ENCODE data around the gene MEG3. TPM values are rescaled to one million over a fixed set of nuclear protein-coding genes. Genes with fewer than 3 reads are reported as not detected.

Gene MEG3
- total RNA-seq, 2 experiments from 2014 or later: not detected

- ChIA-PET POLR2A (no interaction called here), CTCF (no interaction called here)
- Mint-ChIP-seq H3K9me3 (no peaks in the 10 kb centered on the region), H3K4me1 (ENCODE audit: low read depth) (no peaks in the 10 kb centered on the region), H3K4me3 (no peak overlapping the region), H3K27ac (no peak overlapping the region), H3K27me3 (peaks cover 4% of the 10 kb centered on the region), H3K36me3 (no peaks in the 10 kb centered on the region)
- no peak for DNase-seq
- intact Hi-C loops (cut with micrococcal nuclease): no loop called here
Observed at GRCh38 chr14:100873096-100873482, 47.2 kb downstream of the MEG3 start.

DNA sequence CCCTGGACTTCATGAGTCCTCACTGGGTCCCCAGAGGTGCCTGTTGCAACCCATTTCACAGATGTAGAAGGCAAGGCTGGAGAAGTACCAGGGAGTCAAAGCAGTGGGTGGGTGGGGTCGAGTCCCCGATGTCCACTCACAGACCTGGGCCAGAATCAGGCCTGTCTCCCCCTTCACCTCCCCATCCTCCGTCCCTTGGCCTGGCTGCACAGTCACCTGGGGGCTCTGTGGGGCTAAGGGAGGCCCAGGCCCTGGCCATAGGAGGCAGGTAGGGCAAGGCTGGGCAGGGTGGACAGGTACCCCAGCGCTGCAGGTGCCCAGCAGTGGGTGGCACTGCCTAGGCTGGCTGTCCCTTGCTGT lies 48.1 kb downstream of the MEG3 start:
- no peak for DNase-seq
- no peak overlapping the region for H3K27ac Mint-ChIP-seq
- ChIA-PET CTCF (no interaction called here), POLR2A (no interaction called here)
- peaks cover 10% of the 10 kb centered on the region for H3K27me3 Mint-ChIP-seq
- H3K4me1 Mint-ChIP-seq (ENCODE audit: low read depth): no peaks in the 10 kb centered on the region
- no peaks in the 10 kb centered on the region for H3K36me3 Mint-ChIP-seq
- H3K4me3 Mint-ChIP-seq: no peak overlapping the region
- intact Hi-C loops (cut with micrococcal nuclease): no loop called here
- H3K9me3 Mint-ChIP-seq: no peaks in the 10 kb centered on the region

DNA sequence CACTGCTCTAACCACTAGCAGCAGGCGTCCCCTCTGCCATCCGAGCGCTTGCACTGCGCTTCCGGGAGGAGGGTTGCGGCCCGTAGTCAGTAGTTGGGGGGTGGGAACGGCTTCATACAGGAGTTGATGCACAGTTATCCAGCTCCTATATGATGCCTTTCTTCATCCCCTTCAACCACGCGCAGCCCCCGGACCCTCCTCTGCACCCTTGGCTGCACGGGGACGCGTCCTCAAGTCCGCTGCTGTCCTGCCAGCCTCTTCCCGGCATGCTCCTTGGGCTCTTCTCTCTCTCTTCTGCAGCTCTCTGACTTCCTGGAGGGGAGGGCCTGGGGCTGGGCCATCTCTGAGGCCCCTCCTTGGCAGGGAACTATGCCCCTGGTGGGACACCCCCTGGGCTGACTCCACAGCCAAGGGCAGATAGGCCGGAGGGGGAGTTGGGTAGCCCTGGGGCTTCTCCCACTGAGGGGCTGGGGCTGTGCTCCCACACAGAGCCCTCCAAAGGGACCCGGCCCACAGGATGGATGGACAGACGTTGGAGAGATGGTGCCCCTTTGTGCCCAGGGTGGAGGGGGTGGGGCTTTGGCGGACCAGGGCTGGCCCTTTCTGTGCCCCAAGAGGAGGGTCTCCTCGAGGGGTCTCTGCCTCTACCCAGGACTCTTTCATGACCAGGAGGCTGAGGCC lies 48.6 kb downstream of the MEG3 start:
- Mint-ChIP-seq H3K4me1 (ENCODE audit: low read depth) (no peaks in the 10 kb centered on the region), H3K9me3 (no peaks in the 10 kb centered on the region), H3K27ac (no peak overlapping the region), H3K27me3 (peaks cover 10% of the 10 kb centered on the region), H3K36me3 (no peaks in the 10 kb centered on the region), H3K4me3 (no peak overlapping the region)
- CTCF ChIA-PET: no interaction called here
- no peak for DNase-seq
- intact Hi-C loops (cut with micrococcal nuclease): no loop called here
- POLR2A ChIA-PET: no interaction called here

DNA sequence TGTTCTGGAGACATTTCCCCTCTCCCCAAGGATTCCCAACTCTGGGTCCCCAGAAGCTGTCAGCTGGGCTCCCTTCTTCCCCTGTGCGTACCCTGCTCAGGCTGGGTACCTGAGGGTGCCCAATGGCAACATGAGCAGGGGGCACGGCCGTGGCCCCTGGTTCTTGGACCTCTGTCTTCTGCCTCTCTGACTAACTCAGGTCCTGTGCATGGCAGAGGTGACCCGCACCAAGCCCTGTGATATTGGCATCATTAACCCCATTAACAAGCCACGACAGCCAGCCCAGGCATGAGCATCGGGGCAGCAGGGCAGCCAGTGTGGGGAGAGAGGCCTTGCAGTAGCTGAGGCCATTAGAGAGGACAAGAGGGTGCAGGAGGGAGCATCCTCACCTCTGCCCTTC lies 49.2 kb downstream of the MEG3 start:
- Mint-ChIP-seq H3K4me1 (ENCODE audit: low read depth) (no peaks in the 10 kb centered on the region), H3K4me3 (no peak overlapping the region)
- POLR2A ChIA-PET: no interaction called here

GRCh38 chr14:100875861-100876590 lies 50.1 kb downstream of the MEG3 start:
- ChIA-PET POLR2A (no interaction called here), CTCF (no interaction called here)
- DNase-seq: no peak
- no peaks in the 10 kb centered on the region for H3K4me1 Mint-ChIP-seq (ENCODE audit: low read depth)
- intact Hi-C loops (cut with micrococcal nuclease): no loop called here
- H3K36me3 Mint-ChIP-seq: no peaks in the 10 kb centered on the region
- H3K9me3 Mint-ChIP-seq: no peaks in the 10 kb centered on the region
- H3K4me3 Mint-ChIP-seq: no peak overlapping the region
- peaks cover 11% of the 10 kb centered on the region for H3K27me3 Mint-ChIP-seq
- H3K27ac Mint-ChIP-seq: no peak overlapping the region

More for the DNA sequence above, 49.2 kb downstream of the MEG3 start:
- Mint-ChIP-seq H3K36me3 (no peaks in the 10 kb centered on the region), H3K27me3 (peaks cover 10% of the 10 kb centered on the region), H3K27ac (no peak overlapping the region), H3K9me3 (no peaks in the 10 kb centered on the region)
- CTCF ChIA-PET: no interaction called here
- intact Hi-C loops (cut with micrococcal nuclease): no loop called here
- no peak for DNase-seq

DNA sequence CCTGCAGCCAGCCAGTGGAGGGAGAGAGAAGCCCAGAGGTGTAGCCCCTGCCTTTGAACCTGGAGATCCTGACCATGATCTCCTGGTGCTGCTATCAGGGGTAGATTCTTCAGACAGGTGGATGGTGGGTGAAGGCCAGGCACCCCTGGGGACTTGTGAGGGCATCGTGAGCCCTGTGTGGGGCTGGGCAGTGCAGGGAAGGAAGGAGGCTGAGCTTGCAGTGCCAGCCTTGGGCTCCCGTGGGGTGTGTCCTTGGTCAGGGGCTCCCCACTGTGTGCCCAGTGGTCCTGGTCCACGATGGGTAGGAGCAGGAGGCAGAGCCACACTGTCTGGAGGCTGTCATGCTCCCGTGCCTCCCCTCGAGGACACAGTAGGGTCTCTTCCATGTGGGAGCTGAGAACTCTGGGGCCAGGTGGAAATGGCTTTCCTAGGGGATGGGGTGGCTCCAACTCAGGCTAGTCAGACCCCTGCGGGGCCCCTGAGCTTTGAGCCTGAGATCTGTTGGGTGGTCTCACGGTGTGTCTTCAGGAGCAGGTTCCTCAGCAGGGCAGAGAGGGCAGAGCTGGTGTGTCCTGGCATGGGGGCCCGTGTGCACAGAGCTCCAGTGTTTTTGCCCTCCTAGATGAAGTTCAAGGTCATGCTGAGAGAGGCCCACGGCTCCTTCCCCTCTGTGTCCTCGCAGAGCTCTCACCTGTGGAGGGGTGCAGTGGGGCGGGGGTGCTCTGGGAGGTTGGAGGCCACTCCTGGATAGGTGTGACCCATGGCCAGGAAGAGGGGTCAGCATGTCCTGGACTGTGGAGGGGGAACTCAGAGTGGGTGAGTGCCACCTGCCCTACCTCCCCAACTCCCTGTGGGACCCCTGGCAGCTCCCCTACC lies 52.6 kb downstream of the MEG3 start:
- ChIA-PET CTCF (no interaction called here), POLR2A (no interaction called here)
- DNase-seq: no peak
- Mint-ChIP-seq H3K27me3 (peaks cover 11% of the 10 kb centered on the region), H3K4me3 (no peak overlapping the region), H3K4me1 (ENCODE audit: low read depth) (no peaks in the 10 kb centered on the region), H3K36me3 (no peaks in the 10 kb centered on the region), H3K27ac (no peak overlapping the region), H3K9me3 (no peaks in the 10 kb centered on the region)
- intact Hi-C loops (cut with micrococcal nuclease): no loop called here

- CTCF ChIA-PET: no interaction called here
- Mint-ChIP-seq H3K9me3 (no peaks in the 10 kb centered on the region), H3K36me3 (no peaks in the 10 kb centered on the region), H3K4me1 (ENCODE audit: low read depth) (no peaks in the 10 kb centered on the region), H3K27me3 (peaks cover 11% of the 10 kb centered on the region), H3K4me3 (no peak overlapping the region), H3K27ac (no peak overlapping the region)
- POLR2A ChIA-PET: no interaction called here
- intact Hi-C loops (cut with micrococcal nuclease): no loop called here
- DNase-seq: no peak
Observed at GRCh38 chr14:100879194-100879593, 53.3 kb downstream of the MEG3 start.

DNA sequence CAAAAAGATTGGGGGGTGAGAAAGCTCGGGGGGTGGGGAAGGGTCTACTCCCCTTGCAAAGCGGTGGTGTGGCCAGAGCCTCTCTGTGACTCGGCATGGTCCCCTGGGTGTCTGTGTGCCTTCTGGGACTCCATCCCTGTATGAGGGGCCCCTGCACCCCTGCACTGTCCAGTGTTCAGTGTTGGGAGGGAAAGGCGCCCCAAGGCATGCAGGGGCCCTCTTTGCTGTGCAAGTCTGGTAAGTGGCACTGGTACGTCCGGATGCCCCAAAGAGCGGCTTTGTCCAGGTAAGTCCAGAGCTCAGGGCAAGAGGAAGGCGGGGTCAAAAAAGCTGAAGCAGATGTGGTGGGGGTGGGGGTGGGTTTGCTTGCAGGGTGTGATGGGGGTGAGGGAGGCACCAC lies 53.9 kb downstream of the MEG3 start:
- ChIA-PET CTCF (no interaction called here), POLR2A (no interaction called here)
- no peaks in the 10 kb centered on the region for H3K36me3 Mint-ChIP-seq
- intact Hi-C loops (cut with micrococcal nuclease): no loop called here
- no peaks in the 10 kb centered on the region for H3K4me1 Mint-ChIP-seq (ENCODE audit: low read depth)
- no peak for DNase-seq
- H3K27ac Mint-ChIP-seq: no peak overlapping the region
- no peak overlapping the region for H3K4me3 Mint-ChIP-seq
- H3K27me3 Mint-ChIP-seq: peaks cover 13% of the 10 kb centered on the region
- H3K9me3 Mint-ChIP-seq: no peaks in the 10 kb centered on the region

- no peaks in the 10 kb centered on the region for H3K4me1 Mint-ChIP-seq (ENCODE audit: low read depth)
- CTCF ChIA-PET: no interaction called here
- no peak overlapping the region for H3K4me3 Mint-ChIP-seq
- intact Hi-C loops (cut with micrococcal nuclease): no loop called here
- DNase-seq: no peak
- POLR2A ChIA-PET: no interaction called here
- H3K36me3 Mint-ChIP-seq: no peaks in the 10 kb centered on the region
- H3K9me3 Mint-ChIP-seq: no peaks in the 10 kb centered on the region
- peaks cover 13% of the 10 kb centered on the region for H3K27me3 Mint-ChIP-seq
- no peak overlapping the region for H3K27ac Mint-ChIP-seq
Observed at GRCh38 chr14:100880271-100881101, 54.6 kb downstream of the MEG3 start.

DNA sequence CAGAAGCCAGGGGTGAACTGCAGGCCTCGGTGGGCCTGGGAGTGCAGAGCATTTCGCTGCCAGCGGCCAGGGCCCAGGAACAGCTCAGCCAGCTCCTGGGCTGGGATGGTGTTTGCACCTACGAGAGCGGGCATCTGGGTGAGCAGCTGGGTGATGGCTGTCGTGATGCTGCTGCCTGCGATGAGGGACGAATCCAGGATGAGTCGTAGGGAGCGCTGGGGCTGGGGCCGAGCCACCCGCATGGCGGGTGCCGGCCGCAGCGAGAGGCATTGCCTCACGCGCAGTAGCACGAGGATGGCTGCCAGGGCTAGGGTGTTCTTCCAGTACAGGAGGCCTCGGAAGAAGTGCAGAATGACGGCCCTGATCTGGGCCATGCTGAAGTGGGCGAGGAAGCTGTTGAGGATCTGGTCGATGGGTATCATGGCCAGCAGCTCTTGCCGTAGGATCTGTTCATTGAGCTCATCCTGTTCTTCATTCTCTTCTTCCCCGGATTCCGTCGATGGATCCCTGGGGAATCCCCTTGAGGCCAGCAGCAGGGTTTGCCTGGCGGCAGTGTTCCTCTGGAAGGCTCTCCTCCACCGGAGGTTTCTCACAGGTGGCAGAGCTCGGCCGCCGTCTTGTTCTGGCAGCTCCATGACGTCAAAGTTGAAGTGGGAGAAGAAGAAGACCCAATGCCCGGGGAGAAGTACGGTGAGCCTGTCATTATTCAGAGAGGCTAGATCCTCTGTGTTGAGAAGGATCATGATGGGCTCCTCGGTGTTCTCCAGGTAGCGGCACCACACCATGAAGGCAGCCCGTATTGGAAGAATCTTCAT lies 55.5 kb downstream of the MEG3 start:
- peaks cover 13% of the 10 kb centered on the region for H3K27me3 Mint-ChIP-seq
- CTCF ChIA-PET: no interaction called here
- no peak overlapping the region for H3K27ac Mint-ChIP-seq
- intact Hi-C loops (cut with micrococcal nuclease): no loop called here
- POLR2A ChIA-PET: no interaction called here
- no peaks in the 10 kb centered on the region for H3K9me3 Mint-ChIP-seq
- DNase-seq: no peak
- H3K4me3 Mint-ChIP-seq: no peak overlapping the region
- H3K36me3 Mint-ChIP-seq: no peaks in the 10 kb centered on the region
- no peaks in the 10 kb centered on the region for H3K4me1 Mint-ChIP-seq (ENCODE audit: low read depth)

GRCh38 chr14:100882026-100882967 lies 56.4 kb downstream of the MEG3 start:
- peaks cover 12% of the 10 kb centered on the region for H3K27me3 Mint-ChIP-seq
- CTCF ChIA-PET: no interaction called here
- intact Hi-C loops (cut with micrococcal nuclease): no loop called here
- H3K27ac Mint-ChIP-seq: no peak overlapping the region
- DNase-seq: no peak
- POLR2A ChIA-PET: no interaction called here
- H3K4me3 Mint-ChIP-seq: no peak overlapping the region
- H3K36me3 Mint-ChIP-seq: no peaks in the 10 kb centered on the region
- H3K4me1 Mint-ChIP-seq (ENCODE audit: low read depth): no peaks in the 10 kb centered on the region
- no peaks in the 10 kb centered on the region for H3K9me3 Mint-ChIP-seq

Measured in activated CD4-positive, alpha-beta memory T cell treated with anti-CD3 and anti-CD28 coated beads for 36 hours (primary cell).